Transverse colon (tissue), 4 donors: ENCODE measurements around the gene TMA16. TPM values are rescaled to one million over a fixed set of nuclear protein-coding genes. Genes with fewer than 3 reads are reported as not detected.
A peak's percentile ranks its signal among the peaks of the same experiment; 100 is the strongest.

Experiments used
- DNase-seq: peaks from one replicate; pipeline ENCODE4 v3.0.0-alpha.2; 2019
- H3K27ac ChIP-seq, 4 donors: fragments of 200-600 bp; sonication (generic); 2 replicates each; pipeline ENCODE4 v1.5.1; 2016 to 2018; ENCODE audit warnings: inconsistent platforms in 4 of 4
- H3K27me3 ChIP-seq: fragments of 200-600 bp; sonication (generic); 2 replicates; pipeline ENCODE4 v1.5.1; 2017; ENCODE audit warnings: inconsistent platforms
- H3K36me3 ChIP-seq, 4 donors: fragments of 200-600 bp; sonication (generic); 2 replicates each; pipeline ENCODE4 v1.5.1; 2017 to 2019; ENCODE audit warnings: inconsistent platforms in 4 of 4
- H3K4me1 ChIP-seq, 4 donors: fragments of 200-600 bp; sonication (generic); 2 replicates each; pipeline ENCODE4 v1.5.1; 2017 to 2020; ENCODE audit warnings: inconsistent platforms in 4 of 4
- H3K4me3 ChIP-seq, 4 donors: fragments of 200-600 bp; sonication (generic); 1 replicate in 1 of 4; 2 replicates in 3 of 4; pipeline versions ENCODE4 v1.5.1 to v1.6.1; 2017 to 2019; ENCODE audit warnings: inconsistent platforms in 4 of 4
- H3K9me3 ChIP-seq, 2 donors: fragments of 200-600 bp; sonication (generic); 2 replicates each; pipeline ENCODE4 v1.5.1; 2017 to 2019; ENCODE audit warnings: inconsistent platforms in 2 of 2
- CTCF ChIP-seq, 5 experiments: fragments of 200-600 bp in 3 of 5; fragments of 450-650 bp in 2 of 5; sonication (generic) in 3 of 5; IDR thresholded peaks; 1 replicate in 2 of 5; 2 replicates in 3 of 5; pipeline ENCODE4 v1.5.1; 2016 to 2017; ENCODE audit warnings: antibody characterized with exemption in 5 of 5, inconsistent platforms in 3 of 5, mild to moderate bottlenecking in 2 of 5, moderate library complexity in 1 of 5
- EP300 ChIP-seq: sonication (generic); formaldehyde crosslinking; IDR thresholded peaks from one replicate; pipeline ENCODE4 v1.6.1; 2017; ENCODE audit warnings: antibody characterized with exemption, low read depth
- POLR2A ChIP-seq: fragments of 450-650 bp; IDR thresholded peaks from one replicate; pipeline ENCODE4 v1.6.1; 2016; ENCODE audit warnings: antibody characterized with exemption, mild to moderate bottlenecking, moderate library complexity
- POLR2AphosphoS5 ChIP-seq, 3 donors: sonication (generic); formaldehyde crosslinking; IDR thresholded peaks; one replicate each; pipeline ENCODE4 v1.6.1; 2016; ENCODE audit warnings: antibody characterized with exemption in 3 of 3
- WGBS, 2 donors: methylation state at CpG; one replicate each; pipeline ENCODE4 v1.1.5; 2018; ENCODE audit warnings: low coverage in 1 of 2; 5-methylcytosine and 5-hydroxymethylcytosine counted together
- in situ Hi-C, 4 donors: fragments of 200-750 bp; cut with MboI; loops; one replicate each; pipeline versions ENCODE4 v1.15.0 to v1.15.1; 2017; ENCODE audit warnings: low sequenced_read_pairs in 3 of 4, low pct_ligation_motif_present in 1 of 4, low pct_unique_long_range_greater_than_20kb in 1 of 4
- intact Hi-C: fragments of 100-400 bp; cut with DNase I; formaldehyde crosslinking; loops from one replicate; pipeline ENCODE4 v1.15.1; 2023; ENCODE audit warnings: low total_unique reads
- total RNA-seq, 4 donors: library from RNA; depleted of rRNA; stranded (reverse); fragments of >200 nt; gene quantifications; one replicate each; pipeline ENCODE4 v1.1.0, GENCODE V29; 2016

Gene TMA16
- total RNA-seq, 4 donors from 2014 or later = 7.1 to 27.2 (median 16.4) TPM

GRCh38 chr4:163484906-163485305, 9.6 kb upstream of the TMA16 start:
- Histone ChIP-seq H3K4me1 (no peaks in the 10 kb centered on the region), H3K27ac (no peak overlapping the region), H3K36me3 (no peaks in the 10 kb centered on the region), H3K4me3 (no peak overlapping the region), H3K9me3 (no peaks in the 10 kb centered on the region), H3K27me3 (no peaks in the 10 kb centered on the region)
- DNase-seq = peak; percentile 39
- 39 to 46% methylated on average over 3 to 4 of the region's 4 CpGs for WGBS, 2 donors
- TF ChIP-seq CTCF (IDR thresholded peaks at IDR 0.05) (peak; percentile 35 to 53 (median 46)), POLR2AphosphoS5 (IDR thresholded peaks at IDR 0.05) (no peak)
- intact Hi-C loops = loop anchor here (5.0 kb wide), 1 partner anchor 57 kb away; no protein-coding TSS in a partner anchor
- in situ Hi-C loops = no loop called here

- H3K4me1 ChIP-seq = no peaks in the 10 kb centered on the region
- no peak overlapping the region for H3K4me3 ChIP-seq
- in situ Hi-C loops = no loop called here
- no peak overlapping the region for H3K27ac ChIP-seq
- 65 to 67% methylated on average over 2 of the region's 2 CpGs for WGBS, 2 donors
- no peaks in the 10 kb centered on the region for H3K36me3 ChIP-seq
- H3K9me3 ChIP-seq = no peaks in the 10 kb centered on the region
- intact Hi-C loops = loop anchor here (5.0 kb wide), 1 partner anchor 57 kb away; no protein-coding TSS in a partner anchor
- H3K27me3 ChIP-seq = no peaks in the 10 kb centered on the region
- no peak for TF ChIP-seq POLR2AphosphoS5 (IDR thresholded peaks at IDR 0.05)
- no peak for TF ChIP-seq EP300
- no peak for TF ChIP-seq POLR2A
- no peak for TF ChIP-seq CTCF (IDR thresholded peaks at IDR 0.05)
- no peak for DNase-seq
These were observed 8.9 kb upstream of the TMA16 start for GRCh38 chr4:163485589-163485988.

- H3K27ac ChIP-seq = no peak overlapping the region
- H3K4me1 ChIP-seq = no peaks in the 10 kb centered on the region
- TF ChIP-seq POLR2A (no peak), CTCF (IDR thresholded peaks at IDR 0.05) (no peak), EP300 (no peak), POLR2AphosphoS5 (IDR thresholded peaks at IDR 0.05) (no peak)
- in situ Hi-C loops = no loop called here
- no peak overlapping the region for H3K4me3 ChIP-seq
- WGBS, 2 donors = 68% methylated on average over 1 of the region's 1 CpG; no CpG with 5 or more reads in 1 of the 2 donors
- H3K27me3 ChIP-seq = no peaks in the 10 kb centered on the region
- DNase-seq = no peak
- H3K9me3 ChIP-seq = no peaks in the 10 kb centered on the region
- H3K36me3 ChIP-seq = no peaks in the 10 kb centered on the region
- intact Hi-C loops = loop anchor here (5.0 kb wide), 1 partner anchor 56 kb away; no protein-coding TSS in a partner anchor
These were observed 8.2 kb upstream of the TMA16 start for GRCh38 chr4:163486321-163486720.

- no peak overlapping the region for H3K4me3 ChIP-seq
- intact Hi-C loops = loop anchor here (5.0 kb wide), 1 partner anchor 52 kb away; no protein-coding TSS in a partner anchor
- TF ChIP-seq CTCF (IDR thresholded peaks at IDR 0.05) (no peak), EP300 (no peak), POLR2A (no peak), POLR2AphosphoS5 (IDR thresholded peaks at IDR 0.05) (no peak)
These were observed 4.6 kb upstream of the TMA16 start for GRCh38 chr4:163489929-163490328.

More at GRCh38 chr4:163489929-163490328, 4.6 kb upstream of the TMA16 start:
- no peaks in the 10 kb centered on the region for H3K27me3 ChIP-seq
- in situ Hi-C loops = loop anchor here in 2 of 4 donors (10.0 kb wide), 1 partner anchor 55 kb away; no protein-coding TSS in a partner anchor
- no peaks in the 10 kb centered on the region for H3K36me3 ChIP-seq
- H3K27ac ChIP-seq = no peak overlapping the region
- H3K4me1 ChIP-seq = peaks cover 0 to 7% (median 2%) of the 10 kb centered on the region in 4 donors
- H3K9me3 ChIP-seq = no peaks in the 10 kb centered on the region
- no peak for DNase-seq
- 70 to 80% methylated on average over 1 of the region's 1 CpG for WGBS, 2 donors
